HL-60 (cell line): Measurements from ENCODE around the gene MACROD2.

ENCODE experiments used
- POLR2AphosphoS5 ChIP-seq: IDR thresholded peaks from 2 replicates; pipeline ENCODE4 v1.6.1; 2012; ENCODE audit warnings: low read depth
- TF ChIP-seq, protein P1 (sequence below): IDR thresholded peaks from one replicate; pipeline ENCODE4 v1.5.1; 2011; ENCODE audit warnings: low read length, control low read depth, inconsistent platforms; ENCODE audit not compliant: insufficient read depth

DNA sequence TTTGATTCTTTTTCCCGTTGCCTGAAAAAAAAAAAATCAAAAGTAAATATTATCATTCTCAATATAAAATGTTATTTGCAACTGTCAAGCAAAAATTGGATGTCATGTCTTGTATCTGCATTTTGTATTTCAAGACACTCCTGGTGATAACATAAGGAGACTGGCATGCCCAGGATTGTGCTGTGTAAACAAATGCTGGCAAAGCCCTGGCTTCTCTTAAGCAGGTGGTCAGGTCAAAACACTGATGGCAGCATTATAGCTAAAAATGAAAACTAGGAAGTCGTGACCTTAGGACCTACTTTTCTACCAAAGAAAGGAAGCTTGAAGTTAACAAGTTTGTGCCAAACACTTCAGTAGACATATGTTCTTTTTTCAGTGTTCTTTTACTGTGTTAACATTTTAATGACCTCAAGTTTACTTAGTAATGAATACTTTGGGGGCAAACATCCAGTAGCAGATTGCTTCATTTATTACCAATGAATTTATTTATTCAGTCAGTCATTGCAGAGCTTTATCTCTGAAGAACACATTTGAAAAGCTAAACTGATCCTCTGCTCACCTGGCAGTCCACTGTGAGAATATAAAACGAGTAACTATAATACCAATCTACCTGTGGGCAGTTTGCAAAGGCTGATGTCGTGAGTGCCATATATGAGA lies 585.2 kb downstream of the MACROD2 start:
- no peak for TF ChIP-seq POLR2AphosphoS5
- TF ChIP-seq, protein P1, sequence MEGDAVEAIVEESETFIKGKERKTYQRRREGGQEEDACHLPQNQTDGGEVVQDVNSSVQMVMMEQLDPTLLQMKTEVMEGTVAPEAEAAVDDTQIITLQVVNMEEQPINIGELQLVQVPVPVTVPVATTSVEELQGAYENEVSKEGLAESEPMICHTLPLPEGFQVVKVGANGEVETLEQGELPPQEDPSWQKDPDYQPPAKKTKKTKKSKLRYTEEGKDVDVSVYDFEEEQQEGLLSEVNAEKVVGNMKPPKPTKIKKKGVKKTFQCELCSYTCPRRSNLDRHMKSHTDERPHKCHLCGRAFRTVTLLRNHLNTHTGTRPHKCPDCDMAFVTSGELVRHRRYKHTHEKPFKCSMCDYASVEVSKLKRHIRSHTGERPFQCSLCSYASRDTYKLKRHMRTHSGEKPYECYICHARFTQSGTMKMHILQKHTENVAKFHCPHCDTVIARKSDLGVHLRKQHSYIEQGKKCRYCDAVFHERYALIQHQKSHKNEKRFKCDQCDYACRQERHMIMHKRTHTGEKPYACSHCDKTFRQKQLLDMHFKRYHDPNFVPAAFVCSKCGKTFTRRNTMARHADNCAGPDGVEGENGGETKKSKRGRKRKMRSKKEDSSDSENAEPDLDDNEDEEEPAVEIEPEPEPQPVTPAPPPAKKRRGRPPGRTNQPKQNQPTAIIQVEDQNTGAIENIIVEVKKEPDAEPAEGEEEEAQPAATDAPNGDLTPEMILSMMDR = no peak
